ENCODE data around the gene INPP5K.
A peak's percentile ranks its signal among the peaks of the same experiment; 100 is the strongest.
"Not testable (repeated sequence)": the region's sequence is repeated elsewhere in the genome, so short reads cannot be mapped to it uniquely, and the experiment has no call there.

The INPP5K gene

DNA sequence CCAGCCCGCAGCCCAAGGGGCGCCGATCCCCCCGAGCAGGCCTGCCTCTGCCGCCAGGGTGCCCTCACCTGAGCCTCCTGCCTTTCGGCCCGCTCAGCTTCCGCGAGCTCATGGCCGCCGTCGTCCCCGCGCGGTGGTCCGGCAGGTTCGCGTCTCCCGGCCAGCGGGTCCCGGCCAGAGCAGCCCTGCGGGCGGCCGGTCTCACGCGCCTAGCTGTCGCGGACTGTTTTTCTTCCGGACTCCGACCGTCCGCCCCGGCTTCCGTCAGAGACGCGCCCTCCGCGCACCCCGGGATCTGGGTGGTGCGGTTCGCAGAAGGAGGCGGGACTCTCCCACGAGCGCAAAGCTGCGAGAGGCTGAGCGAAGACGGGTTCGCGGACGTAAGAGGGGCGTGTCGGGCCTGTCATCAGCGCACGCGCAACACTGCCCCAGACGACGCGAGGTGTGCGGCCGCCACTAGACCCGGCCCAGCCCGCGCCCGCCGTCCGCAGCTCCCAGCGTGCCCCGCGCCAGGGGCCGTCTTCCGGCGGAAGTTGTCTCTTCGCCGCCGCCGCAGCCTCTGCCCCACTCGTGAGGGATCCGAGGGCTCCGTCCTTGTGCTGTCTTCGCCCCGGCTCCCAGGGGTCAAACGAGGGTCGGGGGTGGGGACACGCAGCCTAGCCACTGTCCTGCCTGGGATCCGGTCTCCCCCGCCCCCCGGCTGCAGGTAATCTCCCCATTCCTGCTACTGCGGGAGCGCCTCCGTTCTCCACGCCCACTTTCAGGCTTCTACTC, at the start of gene INPP5K:
TSS of gene INPP5K (minus strand) at position 225 of the 774 bp plus-strand sequence. CDS start at position 112, 113 bp downstream.
- DNase-seq: peak; percentile 96

GRCh38 chr17:1565877-1566276, 49.5 kb upstream of the INPP5K start:
- no peak for DNase-seq

- DNase-seq: no peak
Measured at GRCh38 chr17:1563786-1564613, 47.6 kb upstream of the INPP5K start.

- DNase-seq: not testable (repeated sequence)
Measured at GRCh38 chr17:1563471-1563785, 47.0 kb upstream of the INPP5K start.

DNA sequence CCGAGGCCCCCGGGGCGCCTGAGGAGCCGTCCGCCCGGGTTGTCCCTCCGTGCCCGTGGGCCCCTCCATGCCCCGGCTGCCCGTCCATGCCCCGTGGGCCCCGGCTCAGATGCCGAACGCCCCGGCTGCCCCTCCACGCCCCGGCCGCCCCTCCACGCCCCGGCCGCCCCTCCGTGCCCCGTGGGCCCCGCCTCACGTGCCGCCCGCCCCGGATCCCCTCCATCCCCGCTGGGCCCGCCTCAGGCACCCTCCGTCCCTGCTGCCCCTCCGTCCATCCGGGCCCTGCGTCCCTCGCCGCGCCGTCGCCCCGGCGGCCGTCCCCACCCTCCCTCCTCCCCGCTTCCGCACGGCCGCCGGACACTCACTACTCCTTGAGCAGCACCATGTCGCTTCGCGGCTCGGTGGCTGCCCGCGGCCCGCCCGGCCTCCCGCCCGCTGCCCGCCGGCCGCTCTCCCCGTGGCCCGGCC, 45.8 kb upstream of the INPP5K start:
- DNase-seq: no peak

- peak; percentile 8 for DNase-seq
Measured at GRCh38 chr17:1561420-1562175, 45.2 kb upstream of the INPP5K start.

DNA sequence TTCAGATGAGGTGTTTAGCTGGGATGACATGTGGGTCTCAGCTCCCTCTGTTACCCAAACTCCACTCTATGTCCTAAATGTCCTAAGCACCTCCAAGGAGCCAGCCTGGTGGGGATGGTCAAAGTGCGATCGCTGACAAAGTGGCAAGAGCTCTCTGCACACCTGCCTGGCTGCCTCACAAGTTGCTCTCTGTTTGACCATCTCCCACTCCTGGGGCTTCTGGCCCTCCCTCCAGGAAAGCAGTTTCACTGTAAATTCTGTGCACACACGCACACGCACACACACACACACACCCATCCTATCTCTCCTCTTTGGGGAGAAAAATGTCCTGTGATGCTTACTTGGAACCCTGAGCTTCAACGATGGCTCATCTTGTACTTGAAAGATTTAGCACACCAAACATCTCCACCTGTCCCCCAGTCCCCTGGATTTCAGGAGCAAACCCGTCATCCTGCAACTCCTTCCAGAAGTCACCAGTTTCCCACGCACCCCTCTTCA, 44.5 kb upstream of the INPP5K start:
- no peak for DNase-seq

- DNase-seq: no peak
Measured at GRCh38 chr17:1560101-1560857, 43.9 kb upstream of the INPP5K start.

DNA sequence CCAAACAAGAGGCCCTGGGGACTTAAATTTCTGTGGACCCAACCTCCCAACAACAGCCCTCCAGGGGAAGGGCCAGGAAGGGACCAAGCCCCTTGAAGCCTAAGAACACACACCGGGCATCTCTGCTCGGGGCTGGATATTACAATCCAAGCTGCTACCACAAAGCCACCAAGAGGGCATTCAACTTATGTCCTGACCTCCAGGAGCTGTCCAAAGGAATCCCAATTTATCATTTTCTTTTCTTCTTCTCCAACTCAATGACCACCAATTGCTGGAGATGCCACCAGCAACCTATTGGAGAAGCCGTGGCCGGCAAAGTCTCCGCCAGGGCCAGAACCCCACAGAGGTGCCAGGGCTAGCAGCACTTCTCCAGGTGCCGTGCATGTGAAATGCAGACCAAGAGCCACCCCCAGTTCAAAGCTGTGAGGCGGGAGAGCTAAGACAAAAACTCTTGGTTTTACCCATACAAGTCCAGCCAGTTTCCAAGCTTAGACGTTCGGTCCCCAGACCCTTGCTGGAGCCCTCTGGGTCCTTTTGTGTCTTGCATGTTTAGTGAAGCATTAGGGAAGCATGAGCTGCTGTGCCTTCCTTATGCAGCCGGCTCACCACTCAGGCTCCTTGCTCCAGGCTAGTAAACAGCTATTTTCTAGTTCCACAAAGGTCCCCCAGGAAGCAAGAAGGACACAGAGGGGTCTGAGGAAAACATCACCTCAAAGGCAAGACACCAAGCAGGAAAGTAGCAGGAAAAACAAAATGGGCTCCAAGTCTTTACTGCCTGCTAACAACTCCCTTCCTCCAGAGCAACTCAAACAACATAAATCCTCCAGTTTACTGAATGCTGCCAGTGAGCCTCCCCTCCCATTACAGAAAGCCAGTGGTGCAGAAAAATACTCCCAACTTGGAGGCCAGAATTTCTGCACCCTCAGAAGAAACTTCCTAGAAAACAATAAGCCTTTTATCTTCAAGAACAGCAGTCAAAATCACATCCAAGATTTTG, 42.9 kb upstream of the INPP5K start:
- DNase-seq: no peak

DNA sequence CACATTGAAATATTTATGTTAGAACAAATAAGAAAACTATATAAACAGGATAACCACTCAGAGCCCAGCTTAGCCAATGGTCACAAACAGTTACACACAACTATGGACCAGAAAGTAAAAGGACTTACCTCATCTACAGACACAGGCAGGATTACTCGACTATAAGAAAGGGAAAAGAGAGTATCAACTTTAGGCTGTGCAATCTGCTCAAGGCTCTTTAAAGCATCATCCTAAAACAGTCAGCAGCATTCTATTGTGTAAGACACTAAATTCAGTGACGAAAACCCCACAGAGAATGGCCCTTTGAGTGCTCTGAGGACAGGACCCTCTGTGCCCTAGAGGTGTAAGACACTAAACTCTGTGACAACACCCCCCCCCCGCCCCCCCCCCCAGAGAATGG, 42.0 kb upstream of the INPP5K start:
- DNase-seq: no peak

DNA sequence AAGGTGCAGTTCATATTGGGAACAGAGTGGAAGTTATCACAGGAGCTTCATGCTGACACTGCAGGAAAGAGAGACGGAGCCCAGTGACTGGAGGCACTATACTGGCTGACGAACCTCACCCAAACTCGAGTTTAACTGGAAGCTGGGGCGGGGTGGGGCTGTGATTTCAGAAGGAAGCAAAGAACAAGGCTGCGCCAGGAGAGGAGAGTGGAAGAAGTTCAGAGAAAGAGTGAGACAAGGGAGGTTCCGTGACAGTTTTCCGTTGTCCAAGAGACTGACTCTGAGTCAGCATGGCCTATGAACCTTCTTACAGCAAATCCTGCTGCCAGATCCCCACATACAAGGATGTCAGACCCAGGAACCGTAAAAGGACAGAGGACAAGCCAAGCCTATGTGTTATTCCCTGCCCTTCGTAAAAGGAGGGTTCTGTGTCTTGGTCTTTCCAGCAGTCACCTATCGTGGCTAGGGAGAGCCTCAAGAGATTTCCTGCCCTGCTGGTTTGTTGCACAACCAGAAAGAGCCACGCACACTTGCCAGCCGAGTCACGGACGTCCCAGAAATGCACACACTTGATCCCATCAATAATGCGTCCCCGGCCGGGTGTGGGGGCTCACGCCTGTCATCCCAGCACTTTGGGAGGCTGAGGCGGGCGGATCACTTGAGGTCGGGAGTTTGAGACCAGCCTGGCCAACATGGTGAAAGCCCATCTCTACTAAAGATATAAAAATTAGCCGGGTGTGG, 41.1 kb upstream of the INPP5K start:
- no peak for DNase-seq

DNA sequence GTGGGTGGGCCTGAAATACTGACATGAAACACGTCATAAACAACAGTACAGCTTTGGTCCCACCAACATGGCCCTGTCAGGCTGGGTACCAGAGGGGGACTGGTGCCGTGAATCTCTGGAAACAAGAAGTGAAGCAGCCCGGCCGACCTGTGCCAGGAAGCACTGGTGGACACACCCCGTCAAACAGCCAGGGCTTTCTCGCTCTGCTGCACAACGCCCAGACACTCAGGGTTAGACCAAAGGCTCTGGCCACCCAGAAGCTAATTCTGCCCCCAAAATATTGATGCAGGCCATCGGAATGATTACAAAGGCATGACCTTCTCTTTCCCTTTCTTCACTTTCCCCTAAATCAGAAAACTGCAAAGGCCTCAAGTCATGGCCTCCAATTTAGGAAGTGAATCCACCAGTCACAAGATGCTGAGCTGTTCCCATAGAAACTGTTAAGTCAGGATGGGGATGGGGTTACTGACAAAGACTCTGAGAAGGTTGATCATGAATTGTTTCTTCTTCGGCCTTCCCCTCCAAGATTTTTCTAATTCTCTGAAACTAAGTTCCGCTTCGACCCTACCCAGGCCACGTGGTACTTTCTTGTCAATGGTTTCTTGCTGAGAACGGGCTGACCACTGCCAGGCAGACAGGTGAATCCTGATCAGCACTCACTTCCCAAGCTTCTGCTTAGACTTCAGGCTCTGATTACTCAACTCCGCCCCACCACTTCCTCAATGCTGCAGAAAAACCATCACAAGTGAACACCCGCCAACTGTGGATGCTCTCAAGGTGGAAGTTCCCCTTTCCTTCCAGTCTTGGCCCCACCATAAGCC, 39.4 kb upstream of the INPP5K start:
- DNase-seq: no peak

DNA sequence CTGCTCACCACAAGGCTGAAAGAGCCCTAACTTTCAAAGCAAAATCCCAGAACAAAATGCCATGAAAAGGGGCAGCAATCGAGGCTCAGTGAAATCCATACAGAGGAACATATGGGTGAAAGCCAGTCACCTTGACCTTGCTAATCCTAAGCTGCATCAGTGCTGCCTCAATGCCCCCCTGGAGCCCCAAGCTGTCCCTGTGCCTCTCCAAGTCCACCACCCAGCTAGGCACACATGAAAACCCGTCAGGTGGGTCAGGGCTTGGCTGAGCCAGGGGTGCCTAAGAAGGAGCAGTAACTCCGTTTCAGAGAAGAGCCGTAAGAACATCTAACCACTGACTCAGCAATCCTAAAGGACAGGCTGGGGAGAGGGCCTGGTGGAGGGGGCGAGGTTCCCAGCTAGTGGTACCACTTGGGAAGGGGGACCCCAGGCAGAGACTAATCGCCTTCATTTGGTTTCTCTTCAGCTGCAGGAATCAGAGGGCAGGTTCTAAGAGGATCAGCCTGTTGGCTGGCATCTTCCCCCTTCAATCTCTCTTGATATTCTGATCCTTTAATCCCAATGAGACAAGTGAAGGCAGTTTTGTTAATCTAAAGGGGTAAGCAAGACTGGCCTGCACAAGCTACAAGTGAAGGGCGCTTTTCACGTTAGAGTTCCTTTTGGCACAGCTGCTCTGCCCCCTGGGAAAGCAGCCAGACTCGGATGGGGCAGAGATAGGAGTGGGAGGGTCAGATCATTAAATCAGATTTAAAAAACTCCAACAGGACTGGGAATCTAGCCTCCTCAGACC, 38.5 kb upstream of the INPP5K start:
- DNase-seq: no peak

- no peak for DNase-seq
Measured at GRCh38 chr17:1553354-1554266, 37.2 kb upstream of the INPP5K start.

- no peak for DNase-seq
Measured at GRCh38 chr17:1552932-1553331, 36.5 kb upstream of the INPP5K start.

- no peak for DNase-seq
Measured at GRCh38 chr17:1551741-1552140, 35.3 kb upstream of the INPP5K start.

- DNase-seq: no peak
Measured at GRCh38 chr17:1548032-1548431, 31.6 kb upstream of the INPP5K start.

All from NCI-H226 (cell line).